ENCODE data around the gene ANKMY1.

The ANKMY1 gene

GRCh38 chr2:240482141-240482540 is 75.6 kb downstream of the ANKMY1 start:
- TF ChIP-seq, protein P1, sequence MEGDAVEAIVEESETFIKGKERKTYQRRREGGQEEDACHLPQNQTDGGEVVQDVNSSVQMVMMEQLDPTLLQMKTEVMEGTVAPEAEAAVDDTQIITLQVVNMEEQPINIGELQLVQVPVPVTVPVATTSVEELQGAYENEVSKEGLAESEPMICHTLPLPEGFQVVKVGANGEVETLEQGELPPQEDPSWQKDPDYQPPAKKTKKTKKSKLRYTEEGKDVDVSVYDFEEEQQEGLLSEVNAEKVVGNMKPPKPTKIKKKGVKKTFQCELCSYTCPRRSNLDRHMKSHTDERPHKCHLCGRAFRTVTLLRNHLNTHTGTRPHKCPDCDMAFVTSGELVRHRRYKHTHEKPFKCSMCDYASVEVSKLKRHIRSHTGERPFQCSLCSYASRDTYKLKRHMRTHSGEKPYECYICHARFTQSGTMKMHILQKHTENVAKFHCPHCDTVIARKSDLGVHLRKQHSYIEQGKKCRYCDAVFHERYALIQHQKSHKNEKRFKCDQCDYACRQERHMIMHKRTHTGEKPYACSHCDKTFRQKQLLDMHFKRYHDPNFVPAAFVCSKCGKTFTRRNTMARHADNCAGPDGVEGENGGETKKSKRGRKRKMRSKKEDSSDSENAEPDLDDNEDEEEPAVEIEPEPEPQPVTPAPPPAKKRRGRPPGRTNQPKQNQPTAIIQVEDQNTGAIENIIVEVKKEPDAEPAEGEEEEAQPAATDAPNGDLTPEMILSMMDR (IDR thresholded peaks at IDR 0.05): no peak
- Histone ChIP-seq H3K4me1 (no peaks in the 10 kb centered on the region), H3K27me3 (ENCODE audit: control insufficient read depth, insufficient read depth, low read length) (no peaks in the 10 kb centered on the region), H3K9ac (no peak overlapping the region), H3K9me3 (ENCODE audit: control insufficient read depth, low read length) (no peaks in the 10 kb centered on the region), H3K4me3 (ENCODE audit: low read depth, low read length) (no peak overlapping the region), H3K27ac (no peak overlapping the region), H3K36me3 (ENCODE audit: control insufficient read depth, insufficient read depth, low read length) (no peaks in the 10 kb centered on the region), H3K4me2 (ENCODE audit: low read length) (no peak overlapping the region), H3K79me2 (no peaks in the 10 kb centered on the region), H2AFZ (no peak overlapping the region)

DNA sequence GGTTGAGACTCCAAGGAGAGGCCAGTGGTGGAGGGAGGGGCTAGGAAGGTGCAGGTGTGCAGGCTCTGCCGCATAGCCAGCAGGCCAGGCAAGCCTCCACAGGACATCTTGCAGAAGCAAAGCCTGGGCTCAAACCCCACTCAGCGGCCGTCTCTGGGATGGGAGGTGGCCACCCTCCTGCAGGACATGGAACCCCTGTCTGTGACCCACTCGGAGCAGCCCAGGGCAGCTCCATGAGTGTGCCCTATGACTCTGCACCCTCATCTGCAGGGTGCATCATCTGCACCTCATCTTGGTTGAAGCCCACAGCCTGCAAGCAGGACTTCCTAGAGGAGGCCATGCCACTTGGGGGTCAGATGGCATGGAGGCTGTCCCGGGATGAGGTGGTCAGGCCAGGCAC is 76.1 kb downstream of the ANKMY1 start:
- no peak overlapping the region for H3K9ac ChIP-seq
- H3K4me2 ChIP-seq (ENCODE audit: low read length): no peak overlapping the region
- no peak overlapping the region for H2AFZ ChIP-seq
- H3K9me3 ChIP-seq (ENCODE audit: control insufficient read depth, low read length): no peaks in the 10 kb centered on the region
- TF ChIP-seq, protein P1 (IDR thresholded peaks at IDR 0.05): no peak
- H3K4me1 ChIP-seq: no peaks in the 10 kb centered on the region
- no peaks in the 10 kb centered on the region for H3K79me2 ChIP-seq
- no peak overlapping the region for H3K4me3 ChIP-seq (ENCODE audit: low read depth, low read length)
- H3K27ac ChIP-seq: no peak overlapping the region
- no peaks in the 10 kb centered on the region for H3K27me3 ChIP-seq (ENCODE audit: control insufficient read depth, insufficient read depth, low read length)
- no peaks in the 10 kb centered on the region for H3K36me3 ChIP-seq (ENCODE audit: control insufficient read depth, insufficient read depth, low read length)

- TF ChIP-seq, protein P1 (IDR thresholded peaks at IDR 0.05): no peak
- no peaks in the 10 kb centered on the region for H3K27me3 ChIP-seq (ENCODE audit: control insufficient read depth, insufficient read depth, low read length)
- no peaks in the 10 kb centered on the region for H3K36me3 ChIP-seq (ENCODE audit: control insufficient read depth, insufficient read depth, low read length)
Observed at GRCh38 chr2:240480834-240481623, 76.8 kb downstream of the ANKMY1 start.

GRCh38 chr2:240479111-240479501 is 78.7 kb downstream of the ANKMY1 start:
- Histone ChIP-seq H3K79me2 (no peaks in the 10 kb centered on the region), H3K9me3 (ENCODE audit: control insufficient read depth, low read length) (no peaks in the 10 kb centered on the region), H2AFZ (no peak overlapping the region), H3K4me2 (ENCODE audit: low read length) (no peak overlapping the region), H3K36me3 (ENCODE audit: control insufficient read depth, insufficient read depth, low read length) (no peaks in the 10 kb centered on the region), H3K27ac (no peak overlapping the region), H3K4me1 (no peaks in the 10 kb centered on the region), H3K4me3 (ENCODE audit: low read depth, low read length) (no peak overlapping the region), H3K9ac (no peak overlapping the region), H3K27me3 (ENCODE audit: control insufficient read depth, insufficient read depth, low read length) (no peaks in the 10 kb centered on the region)
- TF ChIP-seq, protein P1 (IDR thresholded peaks at IDR 0.05): no peak

More at GRCh38 chr2:240480834-240481623, 76.8 kb downstream of the ANKMY1 start:
- no peak overlapping the region for H3K4me2 ChIP-seq (ENCODE audit: low read length)
- H3K9me3 ChIP-seq (ENCODE audit: control insufficient read depth, low read length): no peaks in the 10 kb centered on the region
- H3K4me1 ChIP-seq: no peaks in the 10 kb centered on the region
- H2AFZ ChIP-seq: no peak overlapping the region
- H3K9ac ChIP-seq: no peak overlapping the region
- H3K27ac ChIP-seq: no peak overlapping the region
- H3K4me3 ChIP-seq (ENCODE audit: low read depth, low read length): no peak overlapping the region
- H3K79me2 ChIP-seq: no peaks in the 10 kb centered on the region

Data from parathyroid adenoma (tissue), 2 donors.